Measurements from ENCODE around the gene CEACAM19.

- TF ChIP-seq POLR2A (IDR thresholded peaks at IDR 0.05) (no peak), EP300 (IDR thresholded peaks at IDR 0.05) (no peak)
- TF ChIP-seq, protein P1, sequence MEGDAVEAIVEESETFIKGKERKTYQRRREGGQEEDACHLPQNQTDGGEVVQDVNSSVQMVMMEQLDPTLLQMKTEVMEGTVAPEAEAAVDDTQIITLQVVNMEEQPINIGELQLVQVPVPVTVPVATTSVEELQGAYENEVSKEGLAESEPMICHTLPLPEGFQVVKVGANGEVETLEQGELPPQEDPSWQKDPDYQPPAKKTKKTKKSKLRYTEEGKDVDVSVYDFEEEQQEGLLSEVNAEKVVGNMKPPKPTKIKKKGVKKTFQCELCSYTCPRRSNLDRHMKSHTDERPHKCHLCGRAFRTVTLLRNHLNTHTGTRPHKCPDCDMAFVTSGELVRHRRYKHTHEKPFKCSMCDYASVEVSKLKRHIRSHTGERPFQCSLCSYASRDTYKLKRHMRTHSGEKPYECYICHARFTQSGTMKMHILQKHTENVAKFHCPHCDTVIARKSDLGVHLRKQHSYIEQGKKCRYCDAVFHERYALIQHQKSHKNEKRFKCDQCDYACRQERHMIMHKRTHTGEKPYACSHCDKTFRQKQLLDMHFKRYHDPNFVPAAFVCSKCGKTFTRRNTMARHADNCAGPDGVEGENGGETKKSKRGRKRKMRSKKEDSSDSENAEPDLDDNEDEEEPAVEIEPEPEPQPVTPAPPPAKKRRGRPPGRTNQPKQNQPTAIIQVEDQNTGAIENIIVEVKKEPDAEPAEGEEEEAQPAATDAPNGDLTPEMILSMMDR (IDR thresholded peaks at IDR 0.05), result peak; percentile 81 to 87 (median 83)
These were observed 18.2 kb downstream of the CEACAM19 start for GRCh38 chr19:44689290-44690130.

All from ovary (tissue), 3 donors.